GM12874 (cell line): ENCODE results near the gene HSD17B14.

Experiments used
- TF ChIP-seq, protein P1 (sequence below): IDR thresholded peaks from 2 replicates; pipeline ENCODE4 v1.5.1; 2011; ENCODE audit warnings: low read depth, mild to moderate bottlenecking, control low read depth, low read length, moderate library complexity; ENCODE audit not compliant: insufficient read depth

The HSD17B14 gene

GRCh38 chr19:48856921-48857320 lies 20.6 kb upstream of the HSD17B14 start:
- TF ChIP-seq, protein P1, sequence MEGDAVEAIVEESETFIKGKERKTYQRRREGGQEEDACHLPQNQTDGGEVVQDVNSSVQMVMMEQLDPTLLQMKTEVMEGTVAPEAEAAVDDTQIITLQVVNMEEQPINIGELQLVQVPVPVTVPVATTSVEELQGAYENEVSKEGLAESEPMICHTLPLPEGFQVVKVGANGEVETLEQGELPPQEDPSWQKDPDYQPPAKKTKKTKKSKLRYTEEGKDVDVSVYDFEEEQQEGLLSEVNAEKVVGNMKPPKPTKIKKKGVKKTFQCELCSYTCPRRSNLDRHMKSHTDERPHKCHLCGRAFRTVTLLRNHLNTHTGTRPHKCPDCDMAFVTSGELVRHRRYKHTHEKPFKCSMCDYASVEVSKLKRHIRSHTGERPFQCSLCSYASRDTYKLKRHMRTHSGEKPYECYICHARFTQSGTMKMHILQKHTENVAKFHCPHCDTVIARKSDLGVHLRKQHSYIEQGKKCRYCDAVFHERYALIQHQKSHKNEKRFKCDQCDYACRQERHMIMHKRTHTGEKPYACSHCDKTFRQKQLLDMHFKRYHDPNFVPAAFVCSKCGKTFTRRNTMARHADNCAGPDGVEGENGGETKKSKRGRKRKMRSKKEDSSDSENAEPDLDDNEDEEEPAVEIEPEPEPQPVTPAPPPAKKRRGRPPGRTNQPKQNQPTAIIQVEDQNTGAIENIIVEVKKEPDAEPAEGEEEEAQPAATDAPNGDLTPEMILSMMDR, result no peak

- TF ChIP-seq, protein P1, result no peak
Observed at GRCh38 chr19:48854103-48854502, 17.8 kb upstream of the HSD17B14 start.

GRCh38 chr19:48853483-48853882 lies 17.2 kb upstream of the HSD17B14 start:
- TF ChIP-seq, protein P1, result no peak

- TF ChIP-seq, protein P1, result no peak
Observed at GRCh38 chr19:48852292-48852691, 16.0 kb upstream of the HSD17B14 start.

DNA sequence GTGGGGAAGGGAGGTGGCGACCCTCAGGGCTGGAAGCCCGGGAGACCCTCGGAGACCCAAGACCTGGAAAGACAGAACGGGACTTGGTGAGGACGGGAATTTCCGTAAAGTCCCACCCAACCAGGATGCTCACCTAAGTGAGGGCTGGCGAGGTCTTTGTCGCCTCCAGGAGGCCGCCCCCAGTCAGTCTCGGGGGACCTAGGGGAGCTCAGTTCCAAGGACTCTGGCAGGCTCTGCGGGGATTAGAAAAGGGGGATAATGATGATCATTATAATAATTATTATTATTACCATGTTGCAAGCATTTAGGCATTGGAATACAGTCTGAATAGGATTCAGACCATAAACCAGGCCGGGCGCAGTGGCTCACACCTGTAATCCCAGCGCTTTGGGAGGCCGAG lies 9.1 kb upstream of the HSD17B14 start:
- TF ChIP-seq, protein P1, result no peak

GRCh38 chr19:48844472-48844871 lies 8.2 kb upstream of the HSD17B14 start:
- TF ChIP-seq, protein P1, result no peak

DNA sequence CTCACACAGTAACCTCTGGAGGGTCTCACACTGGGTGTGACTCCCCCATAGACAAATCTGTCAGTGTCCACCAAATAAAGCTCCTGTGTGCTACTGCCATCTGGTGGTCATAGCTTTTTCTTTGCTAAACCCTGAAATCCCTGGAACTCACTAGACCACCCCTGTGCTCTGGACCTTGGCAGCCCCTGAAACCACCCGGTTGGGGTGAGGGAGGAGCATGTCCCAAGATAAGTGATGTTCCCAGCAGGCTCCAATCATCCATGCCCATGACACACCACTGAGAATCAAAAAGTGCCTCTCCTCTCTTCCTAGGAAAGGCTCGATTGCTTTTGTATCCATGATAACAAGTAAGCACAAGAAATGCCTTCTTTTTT lies 6.5 kb upstream of the HSD17B14 start:
- TF ChIP-seq, protein P1, result peak; percentile 80

DNA sequence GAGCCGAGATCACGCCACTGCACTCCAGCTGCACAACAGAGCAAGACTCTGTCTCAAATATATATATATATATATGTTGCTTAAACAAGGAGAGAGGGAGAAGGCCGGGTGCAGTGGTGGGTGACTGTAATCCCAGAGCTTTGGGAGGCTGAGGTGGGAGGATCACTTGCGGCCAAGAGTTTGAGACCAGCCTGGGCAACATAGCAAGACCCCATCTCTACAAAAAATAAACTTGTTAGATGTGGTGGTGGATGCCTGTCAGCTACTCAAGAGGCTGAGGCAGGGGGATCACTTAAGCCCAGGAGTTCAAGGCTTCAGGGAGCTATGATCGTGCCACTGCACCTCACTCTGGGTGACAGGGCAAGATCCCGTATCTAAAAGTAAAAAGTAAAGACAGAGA lies 5.3 kb upstream of the HSD17B14 start:
- TF ChIP-seq, protein P1, result no peak
